Ecto neural progenitor cell (in vitro differentiated cells): Measurements from ENCODE around the gene UBE3D.
"Not testable (repeated sequence)": the region's sequence is repeated elsewhere in the genome, so short reads cannot be mapped to it uniquely, and the experiment has no call there.

Source experiments
- DNase-seq: peaks from one replicate; pipeline ENCODE4 v3.0.0-alpha.2; 2018; ENCODE audit warnings: low spot score

The UBE3D gene

GRCh38 chr6:82872185-82872584, 193.5 kb downstream of the UBE3D start:
- DNase-seq, result no peak

- DNase-seq, result no peak
These were observed 195.0 kb downstream of the UBE3D start for GRCh38 chr6:82870582-82871172.

GRCh38 chr6:82869493-82869892, 196.1 kb downstream of the UBE3D start:
- DNase-seq, result no peak

- DNase-seq, result no peak
These were observed 197.7 kb downstream of the UBE3D start for GRCh38 chr6:82867946-82868345.

GRCh38 chr6:82866446-82866845, 199.2 kb downstream of the UBE3D start:
- DNase-seq, result no peak

- no peak for DNase-seq
These were observed 200.2 kb downstream of the UBE3D start for GRCh38 chr6:82865461-82865860.

GRCh38 chr6:82863781-82864180, 201.9 kb downstream of the UBE3D start:
- DNase-seq, result no peak

- no peak for DNase-seq
These were observed 203.1 kb downstream of the UBE3D start for GRCh38 chr6:82862543-82862942.

GRCh38 chr6:82861121-82861520, 204.5 kb downstream of the UBE3D start:
- no peak for DNase-seq

GRCh38 chr6:82856077-82856476, 209.6 kb downstream of the UBE3D start:
- not testable (repeated sequence) for DNase-seq

GRCh38 chr6:82852904-82853303, 212.7 kb downstream of the UBE3D start:
- DNase-seq, result not testable (repeated sequence)

- no peak for DNase-seq
These were observed 222.3 kb downstream of the UBE3D start for GRCh38 chr6:82843291-82843885.

GRCh38 chr6:82842721-82843120, 222.9 kb downstream of the UBE3D start:
- no peak for DNase-seq
